ENCODE data around the gene EXOSC5. TPM values are rescaled to one million over a fixed set of nuclear protein-coding genes. Genes with fewer than 3 reads are reported as not detected.
A peak's percentile ranks its signal among the peaks of the same experiment; 100 is the strongest.

The EXOSC5 gene
- total and polyA plus RNA-seq, 9 of the 15 experiments (the other 6 are each of a cell fraction or from before 2014, with no cell fraction given): 10.9 to 75.5 (median 37.8) TPM

GRCh38 chr19:41352609-41353465 is 44.3 kb downstream of the EXOSC5 start (continued):
- no peak for TF ChIP-seq TOE1 (IDR thresholded peaks at IDR 0.05; ENCODE audit: borderline replicate concordance)
- no peak for TF ChIP-seq TOE1 (CRISPR knock-in tag; IDR thresholded peaks at IDR 0.05; ENCODE audit: borderline replicate concordance, low read depth)
- no peak for TF ChIP-seq ZNF785 (CRISPR knock-in tag; IDR thresholded peaks at IDR 0.05)
- TF ChIP-seq KLF10 (CRISPR knock-in tag; IDR thresholded peaks at IDR 0.05): no peak
- TF ChIP-seq, protein P1, sequence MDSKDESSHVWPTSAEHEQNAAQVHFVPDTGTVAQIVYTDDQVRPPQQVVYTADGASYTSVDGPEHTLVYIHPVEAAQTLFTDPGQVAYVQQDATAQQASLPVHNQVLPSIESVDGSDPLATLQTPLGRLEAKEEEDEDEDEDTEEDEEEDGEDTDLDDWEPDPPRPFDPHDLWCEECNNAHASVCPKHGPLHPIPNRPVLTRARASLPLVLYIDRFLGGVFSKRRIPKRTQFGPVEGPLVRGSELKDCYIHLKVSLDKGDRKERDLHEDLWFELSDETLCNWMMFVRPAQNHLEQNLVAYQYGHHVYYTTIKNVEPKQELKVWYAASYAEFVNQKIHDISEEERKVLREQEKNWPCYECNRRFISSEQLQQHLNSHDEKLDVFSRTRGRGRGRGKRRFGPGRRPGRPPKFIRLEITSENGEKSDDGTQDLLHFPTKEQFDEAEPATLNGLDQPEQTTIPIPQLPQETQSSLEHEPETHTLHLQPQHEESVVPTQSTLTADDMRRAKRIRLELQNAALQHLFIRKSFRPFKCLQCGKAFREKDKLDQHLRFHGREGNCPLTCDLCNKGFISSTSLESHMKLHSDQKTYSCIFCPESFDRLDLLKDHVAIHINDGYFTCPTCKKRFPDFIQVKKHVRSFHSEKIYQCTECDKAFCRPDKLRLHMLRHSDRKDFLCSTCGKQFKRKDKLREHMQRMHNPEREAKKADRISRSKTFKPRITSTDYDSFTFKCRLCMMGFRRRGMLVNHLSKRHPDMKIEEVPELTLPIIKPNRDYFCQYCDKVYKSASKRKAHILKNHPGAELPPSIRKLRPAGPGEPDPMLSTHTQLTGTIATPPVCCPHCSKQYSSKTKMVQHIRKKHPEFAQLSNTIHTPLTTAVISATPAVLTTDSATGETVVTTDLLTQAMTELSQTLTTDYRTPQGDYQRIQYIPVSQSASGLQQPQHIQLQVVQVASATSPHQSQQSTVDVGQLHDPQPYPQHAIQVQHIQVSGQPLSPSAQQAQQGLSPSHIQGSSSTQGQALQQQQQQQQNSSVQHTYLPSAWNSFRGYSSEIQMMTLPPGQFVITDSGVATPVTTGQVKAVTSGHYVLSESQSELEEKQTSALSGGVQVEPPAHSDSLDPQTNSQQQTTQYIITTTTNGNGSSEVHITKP (IDR thresholded peaks at IDR 0.05; ENCODE audit: partially characterized antibody): no peak
- TF ChIP-seq UBTF (IDR thresholded peaks at IDR 0.05; ENCODE audit: borderline replicate concordance in 1 of 2, low read depth in 2 of 2, low read length in 2 of 2): peak; percentile 28 to 79; a peak in 3 of 4 replicates
- TF ChIP-seq PKNOX1 (IDR thresholded peaks at IDR 0.05): no peak
- TF ChIP-seq SRF (CRISPR knock-in tag; IDR thresholded peaks at IDR 0.05): peak in 1 of 2 experiments; percentile 50; a peak in 1 of 4 replicates
- no peak for TF ChIP-seq GTF2F1 (IDR thresholded peaks at IDR 0.05; ENCODE audit: low read depth, low read length)
- peak; percentile 18 for TF ChIP-seq U2AF1 (optimal IDR thresholded peaks at IDR 0.05; ENCODE audit: low read depth, low read length)
- 0 out of 2 replicates have a peak, but pooled peaks have one; percentile 46 for TF ChIP-seq NCOR1 (IDR thresholded peaks at IDR 0.05)
- no peak for TF ChIP-seq NRF1 (conservative IDR thresholded peaks at IDR 0.05 in 1 of 2, IDR thresholded peaks at IDR 0.05 in 1 of 2)
- no peak for TF ChIP-seq HMG20B (CRISPR knock-in tag; IDR thresholded peaks at IDR 0.05)
- peak in 1 of 2 experiments; percentile 85; a peak in 1 of 4 replicates for TF ChIP-seq SIN3A (IDR thresholded peaks at IDR 0.05; ENCODE audit: borderline replicate concordance in 2 of 2, control insufficient read depth in 1 of 2, low read depth in 2 of 2, low read length in 2 of 2)
- no peak for TF ChIP-seq PHTF2 (CRISPR knock-in tag; IDR thresholded peaks at IDR 0.05)
- TF ChIP-seq TFAP4 (CRISPR knock-in tag; IDR thresholded peaks at IDR 0.05; ENCODE audit: borderline replicate concordance): no peak; the same call in 1 of the 2 replicates
- TF ChIP-seq RAD21 (CRISPR knock-in tag; conservative IDR thresholded peaks at IDR 0.05 in 1 of 2, IDR thresholded peaks at IDR 0.05 in 1 of 2): peak; percentile 30 to 43; a peak in 3 of 4 replicates
- TF ChIP-seq SNRNP70 (optimal IDR thresholded peaks at IDR 0.05; ENCODE audit: low read depth, low read length): no peak
